ENCODE results near the gene BUD31. TPM values are rescaled to one million over a fixed set of nuclear protein-coding genes. Genes with fewer than 3 reads are reported as not detected.

Gene BUD31
- total RNA-seq, 1 donor from 2014 or later: 75.5 TPM

GRCh38 chr7:99468336-99468918 is 59.7 kb downstream of the BUD31 start:
- DNase-seq (ENCODE audit: low read depth in 2 of 2): no peak

Other genes with a start within 250 kb of the BUD31 start
- gene KPNA7, start 200.9 kb upstream of the BUD31 start, total RNA-seq: not detected in 2 replicates
- gene MYH16, start 136.1 kb upstream of the BUD31 start, total RNA-seq: under 0.01 and 0.13 TPM in 2 replicates
- gene ARPC1A, start 83.1 kb upstream of the BUD31 start, total RNA-seq: 164 and 185 TPM in 2 replicates
- 477 and 516 TPM in 2 replicates for gene ARPC1B, start 34.2 kb upstream of the BUD31 start, total RNA-seq
- 15.3 and 20.1 TPM in 2 replicates for gene PDAP1, start 372 bp upstream of the BUD31 start, total RNA-seq
- 3.7 and 5.3 TPM in 2 replicates for gene PTCD1, start 29.8 kb downstream of the BUD31 start, total RNA-seq
- gene CPSF4, start 30.0 kb downstream of the BUD31 start, total RNA-seq: 22.0 and 26.7 TPM in 2 replicates
- gene ATP5MF, start 57.2 kb downstream of the BUD31 start, total RNA-seq: 206 and 350 TPM in 2 replicates
- gene ZNF789, start 63.9 kb downstream of the BUD31 start, total RNA-seq: 4.3 and 4.7 TPM in 2 replicates
- 19.4 and 24.1 TPM in 2 replicates for gene ZNF394, start 91.3 kb downstream of the BUD31 start, total RNA-seq
- gene ZKSCAN5, start 95.7 kb downstream of the BUD31 start, total RNA-seq: 7.2 and 8.0 TPM in 2 replicates
- 3.7 and 4.7 TPM in 2 replicates for gene FAM200A, start 143.1 kb downstream of the BUD31 start, total RNA-seq
- gene ZNF655, start 149.7 kb downstream of the BUD31 start, total RNA-seq: 4.0 and 8.5 TPM in 2 replicates
- gene TMEM225B, start 189.3 kb downstream of the BUD31 start, total RNA-seq: 0.13 and 0.25 TPM in 2 replicates
- 9.4 and 12.3 TPM in 2 replicates for gene ZSCAN25, start 208.0 kb downstream of the BUD31 start, total RNA-seq

Measured in dermis microvascular lymphatic vessel endothelial cell (primary cell).